Middle frontal gyrus (tissue), 1 donor: ENCODE results near the gene POLQ.
"Not testable (repeated sequence)": the region's sequence is repeated elsewhere in the genome, so short reads cannot be mapped to it uniquely, and the experiment has no call there.

ENCODE experiments used
- DNase-seq: peaks from one replicate; pipeline ENCODE4 v3.0.0-alpha.2; 2015; ENCODE audit warnings: low spot score; ENCODE audit errors: extremely low spot score

Gene POLQ

GRCh38 chr3:121514496-121514895, 31.3 kb downstream of the POLQ start:
- DNase-seq: no peak

- DNase-seq: no peak
These were observed 37.4 kb downstream of the POLQ start for GRCh38 chr3:121508389-121508788.

- DNase-seq: no peak
These were observed 40.5 kb downstream of the POLQ start for GRCh38 chr3:121505256-121505655.

GRCh38 chr3:121504618-121505017, 41.2 kb downstream of the POLQ start:
- no peak for DNase-seq

GRCh38 chr3:121496786-121497185, 49.0 kb downstream of the POLQ start:
- no peak for DNase-seq

GRCh38 chr3:121493431-121493830, 52.4 kb downstream of the POLQ start:
- no peak for DNase-seq

- no peak for DNase-seq
These were observed 54.0 kb downstream of the POLQ start for GRCh38 chr3:121491683-121492320.

GRCh38 chr3:121490161-121490560, 55.6 kb downstream of the POLQ start:
- DNase-seq: no peak

- DNase-seq: no peak
These were observed 57.2 kb downstream of the POLQ start for GRCh38 chr3:121488628-121489027.

- DNase-seq: no peak
These were observed 62.5 kb downstream of the POLQ start for GRCh38 chr3:121483290-121483689.

GRCh38 chr3:121482660-121483059, 63.1 kb downstream of the POLQ start:
- no peak for DNase-seq

GRCh38 chr3:121481106-121481880, 64.5 kb downstream of the POLQ start:
- DNase-seq: no peak

GRCh38 chr3:121477589-121477988, 68.2 kb downstream of the POLQ start:
- DNase-seq: no peak

- no peak for DNase-seq
These were observed 72.8 kb downstream of the POLQ start for GRCh38 chr3:121473001-121473400.

- no peak for DNase-seq
These were observed 78.7 kb downstream of the POLQ start for GRCh38 chr3:121467085-121467484.

- DNase-seq: no peak
These were observed 82.0 kb downstream of the POLQ start for GRCh38 chr3:121463745-121464144.

- no peak for DNase-seq
These were observed 83.2 kb downstream of the POLQ start for GRCh38 chr3:121462565-121462964.

- DNase-seq: not testable (repeated sequence)
These were observed 94.0 kb downstream of the POLQ start for GRCh38 chr3:121451752-121452151.

GRCh38 chr3:121443456-121443855, 102.3 kb downstream of the POLQ start:
- no peak for DNase-seq

- no peak for DNase-seq
These were observed 109.1 kb downstream of the POLQ start for GRCh38 chr3:121436641-121437040.

GRCh38 chr3:121436074-121436473, 109.7 kb downstream of the POLQ start:
- DNase-seq: no peak

- DNase-seq: no peak
These were observed 113.9 kb downstream of the POLQ start for GRCh38 chr3:121431726-121432517.
